HepG2 (cell line): ENCODE results near the gene ZNF628. TPM values are rescaled to one million over a fixed set of nuclear protein-coding genes. Genes with fewer than 3 reads are reported as not detected.

Source experiments
- ATAC-seq: fragments of 200-7000 bp; cut with Tn5 transposase; 3 replicates; pipeline ENCODE4 v1.9.1; 2020; ENCODE audit warnings: mild to moderate bottlenecking, moderate library complexity
- BruUV-seq: library from RNA; stranded (reverse); fragments of 400-500 nt; replicated peaks from 2 replicates; lab custom pipeline; 2021; lab: Mats Ljungman, UMichigan
- CTCF ChIA-PET: fragments of 300-600 bp; formaldehyde crosslinking; extraction: SDS; loops from one replicate; lab custom pipeline; 2021; ENCODE audit warnings: low total read pairs, inconsistent platforms, low intra/inter-chr PET ratio; lab: Yijun Ruan, JAX
- POLR2A ChIA-PET: fragments of 350-600 bp; sonication (Branson Sonifier 250); formaldehyde crosslinking; loops from one replicate; lab custom pipeline; 2020; ENCODE audit warnings: antibody characterized with exemption, inconsistent platforms; lab: Yijun Ruan, JAX
- DNase-seq: peaks from one replicate; pipeline ENCODE4 v3.0.0-alpha.2; 2015; ENCODE audit warnings: low spot score
- FAIRE-seq: peaks from 3 replicates; lab custom pipeline; 2011; peaks lifted over from hg19 to GRCh38; lab: Jason Lieb, UNC
- H2AFZ ChIP-seq: one replicate; pipeline ENCODE4 v1.6.1; 2011; ENCODE audit warnings: low read length, inconsistent platforms
- H3K27ac ChIP-seq: fragments of 300-600 bp; 3 replicates; pipeline ENCODE4 v1.8.0; 2011; ENCODE audit warnings: mixed run types, mild to moderate bottlenecking, mixed read lengths, low read length, inconsistent platforms; ENCODE audit not compliant: insufficient read depth; ENCODE audit errors: extremely low read length
- H3K27me3 ChIP-seq, 2 experiments: fragments of 200-600 bp in 1 of 2; 2 replicates in 1 of 2; 3 replicates in 1 of 2; pipeline versions ENCODE4 v1.6.0 to v1.8.0; 2011; ENCODE audit warnings: low read length in 2 of 2, mild to moderate bottlenecking in 2 of 2, moderate library complexity in 2 of 2, inconsistent platforms in 1 of 2; ENCODE audit not compliant: insufficient read depth in 2 of 2, control insufficient read depth in 1 of 2
- H3K36me3 ChIP-seq, 2 experiments: fragments of 200-600 bp in 1 of 2; replicated peaks in 1 of 2; 2 replicates in 1 of 2; 3 replicates in 1 of 2; pipeline versions ENCODE4 v1.5.1 to v1.8.0; 2011; ENCODE audit warnings: low read length in 2 of 2, inconsistent platforms in 1 of 2; ENCODE audit not compliant: insufficient read depth in 2 of 2, control insufficient read depth in 1 of 2
- H3K4me1 ChIP-seq: 2 replicates; pipeline ENCODE4 v1.5.1; 2012; ENCODE audit warnings: low read length, inconsistent platforms; ENCODE audit not compliant: insufficient read depth
- H3K4me2 ChIP-seq: 2 replicates; pipeline ENCODE4 v1.6.0; 2011; ENCODE audit warnings: low read depth, low read length, inconsistent platforms
- H3K4me3 ChIP-seq, 3 experiments: fragments of 200-600 bp in 1 of 3; sonication (generic), shearing (Covaris generic) in 1 of 3; replicated peaks in 1 of 3; 2 replicates each; pipeline ENCODE4 v1.5.1; 2011 to 2016; ENCODE audit warnings: low read length in 3 of 3, inconsistent platforms in 2 of 3, low read depth in 2 of 3, mild to moderate bottlenecking in 2 of 3, control low read depth in 1 of 3, mixed read lengths in 1 of 3; ENCODE audit not compliant: insufficient read depth in 1 of 3
- H3K79me2 ChIP-seq: one replicate; pipeline ENCODE4 v1.6.1; 2011; ENCODE audit warnings: low read length, inconsistent platforms; ENCODE audit not compliant: insufficient read depth
- H3K9ac ChIP-seq: 2 replicates; pipeline ENCODE4 v1.6.0; 2011; ENCODE audit warnings: mild to moderate bottlenecking, low read depth, low read length, inconsistent platforms; ENCODE audit not compliant: insufficient read depth
- H3K9me3 ChIP-seq: 2 replicates; pipeline ENCODE4 v1.5.1; 2012; ENCODE audit warnings: mild to moderate bottlenecking, low read length
- H4K20me1 ChIP-seq: 2 replicates; pipeline ENCODE4 v1.6.0; 2011; ENCODE audit warnings: inconsistent platforms, mild to moderate bottlenecking, low read length, moderate library complexity; ENCODE audit not compliant: insufficient read depth
- ARNT2 ChIP-seq: sonication (generic); formaldehyde crosslinking; IDR thresholded peaks from 2 replicates; pipeline ENCODE4 v1.8.0; 2022; ENCODE audit warnings: mild to moderate bottlenecking, low read depth, missing genetic modification reagents, moderate library complexity
- BCL6 ChIP-seq: IDR thresholded peaks from 2 replicates; pipeline ENCODE4 v1.6.1; 2016; ENCODE audit warnings: missing genetic modification reagents, missing compliant biosample characterization
- GFI1 ChIP-seq: sonication (generic); formaldehyde crosslinking; IDR thresholded peaks from 2 replicates; pipeline ENCODE4 v1.5.0; 2020; ENCODE audit warnings: missing genetic modification reagents, mild to moderate bottlenecking, borderline replicate concordance
- MED1 ChIP-seq: sonication (generic); formaldehyde crosslinking; IDR thresholded peaks from 2 replicates; pipeline ENCODE4 v1.4.0; 2020; ENCODE audit warnings: missing genetic modification reagents
- NR3C1 ChIP-seq: sonication (generic); formaldehyde crosslinking; IDR thresholded peaks from 2 replicates; pipeline ENCODE4 v1.4.0; 2020; ENCODE audit warnings: missing genetic modification reagents
- ZNF230 ChIP-seq: sonication (generic); formaldehyde crosslinking; IDR thresholded peaks from 2 replicates; pipeline ENCODE4 v1.4.0; 2020; ENCODE audit warnings: mild to moderate bottlenecking, missing genetic modification reagents
- ZNF282 ChIP-seq: fragments of 450-650 bp; IDR thresholded peaks from 2 replicates; pipeline ENCODE4 v1.6.1; 2018; ENCODE audit not compliant: partially characterized antibody
- ZNF761 ChIP-seq: sonication (generic); formaldehyde crosslinking; conservative IDR thresholded peaks from 2 replicates; pipeline ENCODE4 v1.4.0; 2020; ENCODE audit warnings: mild to moderate bottlenecking, missing genetic modification reagents
- WGBS: methylation state at CpG from one replicate; pipeline ENCODE4 v1.1.6; 2017; ENCODE audit warnings: low lambda C conversion rate; 5-methylcytosine and 5-hydroxymethylcytosine counted together
- in situ Hi-C: cut with HindIII; loops from 2 replicates; pipeline ENCODE4 v1.10.0; 2017; ENCODE audit warnings: low pct_unique_long_range_greater_than_20kb; ENCODE audit not compliant: extremely low pct_ligation_motif_present
- intact Hi-C: fragments of 100-400 bp; cut with micrococcal nuclease; formaldehyde crosslinking; loops from one replicate; pipeline ENCODE4 v1.10.0; 2022; ENCODE audit not compliant: unreplicated experiment
- polyA plus RNA-seq, 8 experiments: library from polyadenylated mRNA; depleted of rRNA in 3 of 8; stranded (reverse) in 7 of 8; unstranded in 1 of 8; fragments of >200 nt; fragmentation: Illumina TruSeq in 4 of 8; extraction: Trizol in 4 of 8; gene quantifications; 2 replicates each; pipeline versions ENCODE4 v1.2.1 to v1.2.3, GENCODE V29; 2011 to 2016; ENCODE audit warnings: low read depth in 4 of 8, missing spikeins in 1 of 8, mixed read lengths in 1 of 8; ENCODE audit not compliant: insufficient read depth in 1 of 8
- total RNA-seq, 5 experiments: library from RNA; depleted of rRNA; stranded (reverse); fragments of >200 nt; fragmentation: Illumina TruSeq; extraction: Trizol; gene quantifications; 2 replicates each; pipeline ENCODE4 v1.2.3, GENCODE V29; 2016; ENCODE audit warnings: low read depth in 1 of 5
- TF ChIP-seq, protein P1 (sequence below): IDR thresholded peaks from 2 replicates; pipeline ENCODE4 v1.6.1; 2016; ENCODE audit warnings: missing biosample characterization, missing genetic modification reagents, low read depth
- TF ChIP-seq, protein P2 (sequence below): sonication (generic); formaldehyde crosslinking; IDR thresholded peaks from 2 replicates; pipeline ENCODE4 v1.4.0; 2020; ENCODE audit warnings: missing genetic modification reagents, borderline replicate concordance
- TF ChIP-seq, protein P3 (sequence below): sonication (generic); formaldehyde crosslinking; IDR thresholded peaks from 2 replicates; pipeline ENCODE4 v1.4.0; 2020; ENCODE audit warnings: mild to moderate bottlenecking, missing genetic modification reagents
- TF ChIP-seq, protein P4 (sequence below): sonication (generic); formaldehyde crosslinking; IDR thresholded peaks from 2 replicates; pipeline ENCODE4 v1.4.0; 2020; ENCODE audit warnings: mild to moderate bottlenecking, missing genetic modification reagents

The ZNF628 gene
- total and polyA plus RNA-seq, 2 of the 13 experiments (the other 11 are each of a cell fraction or from before 2014, with no cell fraction given): 0.54 to 1.2 TPM

DNA sequence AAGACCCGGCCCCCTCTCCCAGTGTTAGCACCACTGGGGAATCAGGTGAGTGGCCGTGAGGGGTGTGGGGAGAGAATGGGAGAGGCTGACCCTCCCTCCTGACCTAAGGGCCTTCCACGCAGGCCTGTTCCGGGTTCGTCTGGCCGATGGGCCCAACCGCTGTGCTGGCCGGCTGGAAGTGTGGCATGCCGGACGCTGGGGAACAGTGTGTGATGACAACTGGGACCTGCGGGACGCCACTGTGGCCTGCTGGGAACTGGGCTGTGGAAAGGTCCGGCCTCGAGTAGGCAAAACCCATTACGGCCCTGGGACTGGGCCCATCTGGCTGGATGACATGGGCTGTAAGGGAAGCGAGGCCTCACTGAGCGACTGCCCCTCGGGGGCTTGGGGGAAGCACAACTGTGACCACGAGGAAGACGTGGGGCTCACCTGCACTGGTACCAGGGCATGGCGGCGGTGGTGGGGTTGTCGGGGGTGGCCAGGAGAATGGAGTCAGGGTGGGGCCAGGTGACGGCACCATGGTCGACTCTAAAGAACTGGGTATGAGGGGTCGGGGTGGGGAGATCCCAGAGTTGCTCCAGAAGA is 24.0 kb downstream of the ZNF628 start:
- no peak overlapping the region for H2AFZ ChIP-seq
- 34% methylated on average over 18 of the region's 26 CpGs for WGBS
- no peaks in the 10 kb centered on the region for H3K9me3 ChIP-seq
- H3K27ac ChIP-seq: no peak overlapping the region
- H3K79me2 ChIP-seq: no peaks in the 10 kb centered on the region
- POLR2A ChIA-PET: no interaction called here
- H3K9ac ChIP-seq: no peak overlapping the region
- H3K4me1 ChIP-seq: peaks cover 11% of the 10 kb centered on the region; the same call in 1 of the 2 replicates
- H3K4me3 ChIP-seq: no peak overlapping the region
- no peak overlapping the region for H3K4me2 ChIP-seq
- ATAC-seq: no peak
- in situ Hi-C loops: no loop called here
- TF ChIP-seq, protein P1, sequence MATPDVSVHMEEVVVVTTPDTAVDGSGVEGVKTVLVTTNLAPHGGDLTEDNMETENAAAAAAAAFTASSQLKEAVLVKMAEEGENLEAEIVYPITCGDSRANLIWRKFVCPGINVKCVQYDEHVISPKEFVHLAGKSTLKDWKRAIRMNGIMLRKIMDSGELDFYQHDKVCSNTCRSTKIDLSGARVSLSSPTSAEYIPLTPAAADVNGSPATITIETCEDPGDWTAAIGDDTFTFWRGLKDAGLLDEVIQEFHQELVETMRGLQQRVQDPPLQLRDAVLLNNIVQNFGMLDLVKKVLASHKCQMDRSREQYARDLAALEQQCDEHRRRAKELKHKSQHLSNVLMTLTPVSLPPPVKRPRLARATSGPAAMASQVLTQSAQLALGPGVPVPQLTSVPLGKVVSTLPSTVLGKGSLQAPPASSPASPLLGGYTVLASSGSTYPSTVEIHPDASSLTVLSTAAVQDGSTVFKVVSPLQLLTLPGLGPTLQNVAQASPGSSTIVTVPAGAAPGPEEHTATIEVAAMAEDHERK (CRISPR knock-in tag): no peak
- TF ChIP-seq, protein P2, sequence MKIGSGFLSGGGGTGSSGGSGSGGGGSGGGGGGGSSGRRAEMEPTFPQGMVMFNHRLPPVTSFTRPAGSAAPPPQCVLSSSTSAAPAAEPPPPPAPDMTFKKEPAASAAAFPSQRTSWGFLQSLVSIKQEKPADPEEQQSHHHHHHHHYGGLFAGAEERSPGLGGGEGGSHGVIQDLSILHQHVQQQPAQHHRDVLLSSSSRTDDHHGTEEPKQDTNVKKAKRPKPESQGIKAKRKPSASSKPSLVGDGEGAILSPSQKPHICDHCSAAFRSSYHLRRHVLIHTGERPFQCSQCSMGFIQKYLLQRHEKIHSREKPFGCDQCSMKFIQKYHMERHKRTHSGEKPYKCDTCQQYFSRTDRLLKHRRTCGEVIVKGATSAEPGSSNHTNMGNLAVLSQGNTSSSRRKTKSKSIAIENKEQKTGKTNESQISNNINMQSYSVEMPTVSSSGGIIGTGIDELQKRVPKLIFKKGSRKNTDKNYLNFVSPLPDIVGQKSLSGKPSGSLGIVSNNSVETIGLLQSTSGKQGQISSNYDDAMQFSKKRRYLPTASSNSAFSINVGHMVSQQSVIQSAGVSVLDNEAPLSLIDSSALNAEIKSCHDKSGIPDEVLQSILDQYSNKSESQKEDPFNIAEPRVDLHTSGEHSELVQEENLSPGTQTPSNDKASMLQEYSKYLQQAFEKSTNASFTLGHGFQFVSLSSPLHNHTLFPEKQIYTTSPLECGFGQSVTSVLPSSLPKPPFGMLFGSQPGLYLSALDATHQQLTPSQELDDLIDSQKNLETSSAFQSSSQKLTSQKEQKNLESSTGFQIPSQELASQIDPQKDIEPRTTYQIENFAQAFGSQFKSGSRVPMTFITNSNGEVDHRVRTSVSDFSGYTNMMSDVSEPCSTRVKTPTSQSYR (CRISPR knock-in tag): no peak
- TF ChIP-seq ZNF761 (no peak), BCL6 (CRISPR knock-in tag) (no peak), NR3C1 (CRISPR knock-in tag) (no peak), ZNF282 (no peak), ZNF230 (CRISPR knock-in tag) (no peak), MED1 (CRISPR knock-in tag) (no peak), ARNT2 (CRISPR knock-in tag) (no peak), GFI1 (CRISPR knock-in tag) (no peak)
- TF ChIP-seq, protein P3, sequence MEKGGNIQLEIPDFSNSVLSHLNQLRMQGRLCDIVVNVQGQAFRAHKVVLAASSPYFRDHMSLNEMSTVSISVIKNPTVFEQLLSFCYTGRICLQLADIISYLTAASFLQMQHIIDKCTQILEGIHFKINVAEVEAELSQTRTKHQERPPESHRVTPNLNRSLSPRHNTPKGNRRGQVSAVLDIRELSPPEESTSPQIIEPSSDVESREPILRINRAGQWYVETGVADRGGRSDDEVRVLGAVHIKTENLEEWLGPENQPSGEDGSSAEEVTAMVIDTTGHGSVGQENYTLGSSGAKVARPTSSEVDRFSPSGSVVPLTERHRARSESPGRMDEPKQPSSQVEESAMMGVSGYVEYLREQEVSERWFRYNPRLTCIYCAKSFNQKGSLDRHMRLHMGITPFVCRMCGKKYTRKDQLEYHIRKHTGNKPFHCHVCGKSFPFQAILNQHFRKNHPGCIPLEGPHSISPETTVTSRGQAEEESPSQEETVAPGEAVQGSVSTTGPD (CRISPR knock-in tag): no peak
- TF ChIP-seq, protein P4, sequence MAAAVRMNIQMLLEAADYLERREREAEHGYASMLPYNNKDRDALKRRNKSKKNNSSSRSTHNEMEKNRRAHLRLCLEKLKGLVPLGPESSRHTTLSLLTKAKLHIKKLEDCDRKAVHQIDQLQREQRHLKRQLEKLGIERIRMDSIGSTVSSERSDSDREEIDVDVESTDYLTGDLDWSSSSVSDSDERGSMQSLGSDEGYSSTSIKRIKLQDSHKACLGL: no peak
- TF ChIP-seq, all 625 proteins: peak for 0
- CTCF ChIA-PET: no interaction called here
- FAIRE-seq (no peak), DNase-seq (no peak)
- Histone ChIP-seq H3K36me3 (no peaks in the 10 kb centered on the region), H3K27me3 (peaks cover 6 to 64% of the 10 kb centered on the region in 2 experiments), H4K20me1 (no peaks in the 10 kb centered on the region)
- intact Hi-C loops: no loop called here
- no TSS peak for BruUV-seq
